GM21528 (cell line): ENCODE results near the gene GOLGA6L7.
"Not testable (repeated sequence)": the region's sequence is repeated elsewhere in the genome, so short reads cannot be mapped to it uniquely, and the experiment has no call there.

Experiments
- ATAC-seq: cut with Tn5 transposase; IDR thresholded peaks from one replicate; pipeline ENCODE4 v1.9.1; 2021; ENCODE audit warnings: mild to moderate bottlenecking, moderate library complexity; ENCODE audit not compliant: unreplicated experiment, low FRiP score

The GOLGA6L7 gene

DNA sequence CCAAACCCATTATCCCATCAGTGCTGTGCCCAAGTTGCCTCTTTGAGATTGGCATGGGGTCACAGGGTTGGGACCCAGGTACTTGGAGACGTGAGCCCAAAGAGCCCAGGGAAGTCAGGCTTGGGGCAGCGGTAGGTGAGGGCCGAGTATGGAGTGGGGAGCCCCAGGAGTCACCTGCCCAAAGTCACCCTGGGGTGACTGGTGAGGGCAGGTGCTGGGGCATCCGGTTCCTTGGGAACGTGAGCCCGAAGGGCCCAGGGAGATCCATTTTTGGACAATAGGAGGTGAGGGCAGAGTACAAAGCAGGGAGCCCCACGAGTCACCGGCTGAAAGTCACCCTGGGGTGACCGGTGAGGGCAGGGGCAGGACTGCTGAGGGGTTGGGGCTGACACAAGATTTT, 485 bp downstream of the GOLGA6L7 start:
- not testable (repeated sequence) for ATAC-seq

DNA sequence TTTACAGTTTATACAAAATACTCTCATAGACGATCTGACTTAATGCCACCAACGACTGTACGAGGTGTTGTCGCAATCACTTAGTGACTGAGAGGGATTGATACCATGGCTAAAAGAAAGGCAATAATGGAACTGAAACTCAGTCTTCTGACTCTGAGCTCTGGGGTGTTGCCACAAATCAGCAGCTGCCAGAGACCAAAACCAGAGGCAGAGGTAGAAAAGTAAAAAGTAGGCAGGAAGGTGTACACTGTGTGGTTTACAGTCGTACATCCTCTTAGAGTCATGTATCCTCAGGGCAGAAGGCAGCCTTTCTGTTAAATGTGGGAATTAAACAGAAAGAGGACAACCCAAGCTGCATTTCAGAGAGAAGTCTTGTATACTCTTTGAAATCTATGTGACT, 1.2 kb downstream of the GOLGA6L7 start:
- peak; percentile 93 for ATAC-seq

DNA sequence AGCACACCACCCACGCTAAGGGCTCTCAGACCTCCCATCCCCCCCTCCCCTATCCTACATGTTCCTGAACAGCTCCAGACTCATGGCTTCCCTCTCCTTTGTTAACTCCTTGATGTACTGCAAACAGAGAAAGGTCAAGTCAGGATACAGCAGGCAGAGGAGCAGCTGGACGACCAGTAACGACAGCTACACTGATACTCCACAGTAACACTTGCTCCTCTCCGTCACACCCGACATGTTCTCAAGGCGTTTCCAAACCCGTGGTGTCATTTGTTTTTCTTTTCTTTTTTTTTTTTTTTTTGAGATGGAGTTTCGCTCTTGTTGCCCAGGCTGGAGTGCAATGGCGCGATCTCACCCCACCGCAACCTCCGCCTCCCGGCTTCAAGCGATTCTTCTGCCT, 4.3 kb downstream of the GOLGA6L7 start:
- not testable (repeated sequence) for ATAC-seq

DNA sequence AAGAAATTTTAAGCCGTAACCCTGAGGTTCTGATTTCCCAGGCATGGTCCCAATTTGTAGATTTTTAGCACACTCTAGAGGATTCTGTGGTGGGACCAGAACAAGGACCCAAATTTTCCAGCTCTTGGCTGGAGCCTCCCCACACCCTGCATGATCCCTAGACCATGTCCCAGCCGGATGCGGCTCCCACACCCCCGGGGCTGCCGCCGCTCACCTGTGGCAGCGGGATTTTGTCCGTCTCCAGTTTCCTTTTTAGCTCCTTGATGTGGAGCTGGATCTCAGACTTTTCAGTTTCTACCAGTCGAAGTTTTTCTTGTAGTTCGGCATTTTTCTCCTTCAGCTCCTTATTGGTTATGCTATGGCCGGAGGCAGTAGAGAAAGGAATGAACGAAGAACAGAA, 4.9 kb downstream of the GOLGA6L7 start:
- ATAC-seq, result not testable (repeated sequence)

DNA sequence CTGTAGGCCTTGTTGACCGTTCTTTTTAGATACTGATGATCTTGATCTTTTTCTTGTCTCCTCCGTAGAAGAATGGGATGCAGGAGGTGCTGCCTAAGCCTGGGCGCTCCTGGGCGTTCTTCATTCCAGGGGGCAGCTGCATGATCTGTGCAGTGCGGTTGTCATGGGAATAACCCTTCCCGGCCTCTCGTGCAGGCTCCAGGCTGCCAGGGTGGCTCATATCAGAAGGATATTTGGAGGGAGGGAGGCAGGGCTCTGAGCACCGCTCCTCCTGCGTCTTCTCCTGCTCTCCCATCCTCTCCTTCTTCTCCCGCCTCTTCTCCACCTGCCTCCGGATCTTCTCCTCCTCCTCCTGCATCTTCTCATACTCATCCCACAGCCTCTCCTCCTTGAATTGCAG, 6.2 kb downstream of the GOLGA6L7 start:
- not testable (repeated sequence) for ATAC-seq

DNA sequence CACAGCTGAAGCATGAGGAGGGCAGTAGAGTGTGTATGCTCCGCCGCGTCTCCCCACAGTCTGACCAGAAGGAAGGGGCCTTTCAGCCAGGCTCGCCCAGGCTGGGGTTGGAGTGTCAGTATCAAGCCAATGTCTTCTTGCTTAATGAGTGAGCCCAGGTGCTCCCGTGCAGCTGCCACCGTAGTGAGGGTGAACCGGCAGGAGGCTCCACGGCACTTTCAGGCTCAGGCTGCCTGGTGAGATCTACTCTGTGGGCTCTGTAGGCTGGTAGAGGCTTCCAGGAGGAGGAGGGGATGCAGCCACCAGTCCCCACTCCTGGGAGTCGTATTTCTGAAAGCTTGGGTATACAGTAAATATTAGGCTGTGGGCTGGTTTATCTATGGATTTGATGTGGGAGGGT, 8.2 kb downstream of the GOLGA6L7 start:
- not testable (repeated sequence) for ATAC-seq

DNA sequence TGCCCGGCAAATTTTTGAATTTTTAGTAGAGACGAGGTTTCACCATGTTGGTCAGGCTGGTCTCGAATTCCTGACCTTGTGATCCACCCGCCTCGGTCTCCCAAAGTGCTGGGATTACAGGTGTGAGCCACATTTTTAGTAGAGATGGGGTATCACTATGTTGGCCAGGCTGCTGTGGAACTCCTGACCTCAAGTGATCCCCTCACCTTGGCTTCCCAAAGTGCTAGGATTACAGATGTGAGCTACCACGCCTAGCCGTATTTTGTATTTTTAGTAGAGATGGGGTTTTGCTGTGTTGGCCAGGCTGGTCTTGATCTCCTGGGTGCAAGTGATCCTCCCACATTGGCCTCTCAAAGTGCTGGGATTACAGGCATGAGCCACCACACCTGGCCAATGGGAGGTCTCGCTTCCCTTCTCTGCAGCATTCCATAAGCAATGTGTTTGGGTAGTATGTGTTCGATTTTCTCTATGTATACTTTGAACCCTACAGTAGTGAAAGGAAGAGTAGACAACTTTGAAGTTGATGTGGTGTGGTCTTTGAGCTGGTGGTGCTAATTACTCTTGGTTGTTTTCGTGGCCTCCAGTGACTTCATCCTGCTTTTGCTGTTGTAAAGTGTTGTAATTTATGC, 13.4 kb downstream of the GOLGA6L7 start:
- not testable (repeated sequence) for ATAC-seq

DNA sequence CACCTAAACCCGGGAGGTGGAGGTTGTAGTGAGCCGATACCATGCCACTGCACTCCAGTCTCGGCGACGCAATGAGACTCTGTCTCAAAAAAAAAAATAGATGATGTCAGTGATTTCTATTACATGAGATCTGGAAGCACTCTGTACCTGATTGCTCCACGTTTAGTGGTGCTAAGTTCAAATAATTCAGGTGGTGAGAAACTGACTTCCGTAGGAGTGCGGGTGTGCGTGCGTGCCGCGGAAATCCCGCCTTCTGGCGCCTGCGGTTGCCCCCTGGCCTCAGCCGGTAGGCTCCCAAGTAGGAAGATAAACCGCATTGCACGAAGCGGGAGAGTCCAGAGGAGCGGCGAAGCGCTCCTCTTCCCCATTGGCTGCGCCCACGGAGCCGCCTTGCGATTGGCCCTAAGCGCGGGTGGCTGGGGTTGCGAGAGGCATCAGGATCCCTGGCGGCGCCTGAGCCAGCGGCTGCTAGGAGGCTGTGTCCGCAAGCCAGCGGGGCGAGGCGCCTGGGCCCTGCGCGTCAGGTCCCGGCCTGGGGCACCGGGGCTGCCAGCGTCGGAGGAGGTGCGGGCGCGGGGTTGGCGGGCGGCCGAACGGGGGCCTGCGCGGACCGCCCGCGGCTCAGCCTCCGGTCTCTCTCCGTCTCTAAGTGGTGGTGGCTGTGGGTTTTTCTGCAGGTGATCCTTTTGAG, 16.4 kb downstream of the GOLGA6L7 start:
- not testable (repeated sequence) for ATAC-seq

DNA sequence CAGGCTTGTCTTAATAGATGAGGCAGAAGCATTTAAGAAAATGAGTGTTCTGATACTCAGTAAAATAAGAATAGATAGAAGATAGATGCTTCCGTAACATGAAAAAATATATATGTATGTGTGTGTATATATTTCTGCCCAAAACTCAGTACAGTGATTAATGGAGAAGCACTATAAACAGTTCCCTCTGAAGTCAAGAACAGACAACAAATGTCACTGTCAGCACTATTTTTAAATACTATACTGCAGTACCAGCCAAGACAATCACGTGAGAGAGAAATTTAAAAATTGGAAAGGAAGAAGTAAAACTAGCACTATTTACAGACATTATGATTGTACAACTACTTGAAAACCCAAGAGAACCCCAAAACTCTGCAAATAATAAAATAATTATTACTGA, 27.0 kb downstream of the GOLGA6L7 start:
- ATAC-seq, result not testable (repeated sequence)

DNA sequence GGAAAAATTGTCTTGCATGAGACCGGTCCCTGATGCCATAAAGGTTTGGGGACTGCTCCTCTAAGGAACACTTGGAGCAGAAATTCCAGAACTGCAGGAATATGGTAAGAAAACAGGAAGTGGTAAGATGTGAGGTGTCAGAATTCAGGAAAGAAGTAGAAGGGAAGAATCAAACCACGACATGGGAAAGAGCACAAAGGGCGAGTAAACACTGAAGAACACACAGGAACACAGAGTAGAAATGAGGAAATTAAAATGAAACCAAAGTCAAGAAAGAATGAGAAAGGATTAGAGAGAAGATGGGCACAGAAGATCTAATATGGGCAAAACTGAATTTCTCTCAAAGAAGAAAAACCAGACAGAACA, 28.5 kb downstream of the GOLGA6L7 start:
- not testable (repeated sequence) for ATAC-seq

DNA sequence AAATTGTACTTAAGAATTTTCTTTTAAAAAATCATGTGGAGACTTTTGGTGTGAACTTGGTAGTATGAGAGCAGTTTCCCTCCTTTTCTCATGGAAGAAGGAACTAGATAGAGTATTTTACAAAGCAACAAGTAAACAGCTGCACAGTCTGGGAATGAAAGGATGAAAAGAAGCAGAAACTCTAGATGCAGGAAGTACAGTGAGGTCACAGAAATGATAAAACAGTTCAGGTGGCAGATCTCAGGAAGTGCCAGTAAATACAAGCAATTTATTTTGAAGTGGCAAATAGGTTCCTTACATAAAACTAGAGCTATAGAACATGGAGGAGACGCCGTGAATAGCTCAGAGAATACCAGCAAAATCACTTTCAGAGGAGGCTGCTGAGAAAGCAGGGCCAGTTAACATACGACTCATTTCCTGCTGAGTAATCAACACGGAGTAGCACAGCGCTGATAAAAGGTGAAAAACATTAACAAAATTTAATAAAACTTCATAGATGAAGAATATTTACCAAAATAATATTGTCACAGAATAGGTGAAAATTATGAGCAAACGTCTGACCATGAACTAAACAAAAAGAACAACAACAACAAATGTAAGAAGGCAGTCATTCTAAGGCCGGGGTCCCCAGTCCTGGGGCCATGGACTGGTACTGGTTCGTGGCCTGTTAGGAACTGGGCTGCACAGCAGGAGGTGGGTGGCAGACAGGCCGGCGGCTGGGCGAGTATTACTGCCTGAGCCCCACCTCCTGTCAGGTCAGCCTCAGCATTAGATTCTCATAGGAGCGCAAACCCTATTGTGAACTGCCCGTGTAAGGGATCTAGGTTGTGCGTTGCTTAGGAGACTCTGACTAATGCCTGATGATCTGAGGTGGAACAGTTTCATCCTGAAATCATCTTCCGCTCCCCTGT, 29.2 kb downstream of the GOLGA6L7 start:
- ATAC-seq, result not testable (repeated sequence)

DNA sequence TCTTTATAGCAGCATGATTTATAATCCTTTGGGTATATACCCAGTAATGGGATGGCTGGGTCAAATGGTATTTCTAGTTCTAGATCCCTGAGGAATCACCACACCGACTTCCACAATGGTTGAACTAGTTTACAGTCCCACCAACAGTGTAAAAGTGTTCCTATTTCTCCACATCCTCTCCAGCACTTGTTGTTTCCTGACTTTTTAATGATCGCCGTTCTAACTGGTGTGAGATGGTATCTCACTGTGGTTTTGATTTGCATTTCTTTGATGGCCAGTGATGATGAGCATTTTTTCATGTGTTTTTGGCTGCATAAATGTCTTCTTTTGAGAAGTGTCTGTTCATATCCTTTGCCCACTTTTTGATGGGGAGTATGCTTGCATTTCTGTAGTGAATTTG, 30.3 kb downstream of the GOLGA6L7 start:
- not testable (repeated sequence) for ATAC-seq

DNA sequence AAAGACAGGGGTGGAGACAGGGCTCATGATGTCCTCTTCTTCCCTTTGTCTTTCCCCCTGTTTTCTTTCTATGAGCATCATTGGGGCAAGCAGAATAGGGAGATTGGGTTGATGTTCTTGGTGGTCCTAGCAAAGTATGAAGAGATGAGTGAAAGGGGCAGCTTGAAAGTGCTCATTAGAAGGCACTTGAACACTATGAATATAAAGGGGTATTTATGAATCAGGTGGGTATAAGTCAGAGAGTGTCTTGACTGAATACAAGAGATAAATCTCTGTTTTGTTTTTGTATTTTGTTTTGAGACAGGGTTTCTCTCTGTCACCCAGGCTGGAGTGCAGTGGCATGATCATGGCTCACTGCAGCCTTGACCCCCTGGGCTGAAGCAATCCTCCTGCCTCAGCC, 34.4 kb downstream of the GOLGA6L7 start:
- not testable (repeated sequence) for ATAC-seq

DNA sequence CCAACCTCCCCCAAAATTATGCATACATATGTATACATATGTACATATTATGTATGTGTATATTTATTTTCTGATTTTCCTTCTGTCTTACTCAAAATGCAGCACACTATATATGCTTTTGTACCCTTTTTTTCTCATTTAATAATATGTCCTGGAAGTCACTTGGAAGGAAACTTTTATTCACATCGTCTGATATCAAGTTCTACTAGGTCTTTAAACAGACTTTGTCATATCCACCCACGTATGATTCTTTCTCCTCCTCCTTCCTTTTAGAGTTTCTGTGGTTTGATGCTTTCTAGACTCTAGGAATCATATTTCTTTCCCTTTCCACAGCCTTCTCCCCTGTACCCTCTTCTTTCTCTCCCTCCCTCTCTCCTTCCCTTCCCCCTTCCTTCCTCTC, 35.1 kb downstream of the GOLGA6L7 start:
- ATAC-seq, result not testable (repeated sequence)

DNA sequence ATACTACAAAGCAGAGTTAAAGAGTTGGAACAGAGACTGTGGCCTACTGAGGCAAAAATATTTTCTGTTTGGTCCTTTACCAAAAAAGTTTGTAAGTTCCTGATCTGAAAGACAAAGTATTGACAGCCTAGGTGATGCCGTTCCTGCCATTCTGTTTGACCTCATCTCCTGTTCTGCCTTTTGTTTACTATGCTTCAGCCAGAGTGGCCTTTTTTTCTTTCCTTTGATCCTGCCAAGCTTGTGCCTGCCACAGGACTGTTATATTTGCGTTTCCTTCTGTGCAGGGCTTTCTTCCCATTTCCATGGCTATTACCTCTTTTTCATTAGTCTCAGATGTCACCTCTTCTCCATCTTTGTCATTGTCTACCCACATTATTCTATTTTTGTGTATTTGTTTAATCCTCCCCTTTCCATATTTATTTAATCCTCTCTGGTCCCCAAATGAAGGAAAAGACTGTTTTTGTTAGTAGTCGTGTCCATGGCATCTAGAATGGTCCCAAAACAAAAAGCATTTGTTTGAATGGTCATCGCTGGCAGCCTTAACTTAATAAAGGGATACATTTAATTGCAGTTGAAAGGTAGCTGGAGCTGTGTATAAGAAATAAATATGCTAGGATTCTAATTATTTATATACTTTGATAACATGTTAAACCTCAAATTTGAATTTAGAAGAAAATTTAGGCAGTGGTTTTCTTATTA, 36.4 kb downstream of the GOLGA6L7 start:
- ATAC-seq, result not testable (repeated sequence)

DNA sequence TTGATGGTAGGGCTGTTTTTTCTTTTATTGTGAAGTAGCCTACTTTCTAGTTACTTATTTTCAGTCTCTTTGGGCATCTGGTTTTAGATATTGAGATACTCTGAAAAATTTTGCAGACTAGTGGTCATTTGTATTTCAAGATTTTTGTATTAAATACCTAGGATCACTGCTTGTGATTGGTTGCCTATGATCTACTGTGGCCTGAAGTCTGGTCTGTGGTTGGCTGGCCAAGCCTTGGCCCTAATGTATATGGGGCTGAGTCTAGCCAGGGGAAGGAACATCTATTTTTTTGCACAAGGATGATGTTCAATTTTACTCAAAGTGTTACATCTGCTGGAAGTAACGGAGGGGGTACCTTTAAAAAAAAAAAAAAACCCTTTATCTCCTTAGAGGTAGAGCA, 38.0 kb downstream of the GOLGA6L7 start:
- not testable (repeated sequence) for ATAC-seq

DNA sequence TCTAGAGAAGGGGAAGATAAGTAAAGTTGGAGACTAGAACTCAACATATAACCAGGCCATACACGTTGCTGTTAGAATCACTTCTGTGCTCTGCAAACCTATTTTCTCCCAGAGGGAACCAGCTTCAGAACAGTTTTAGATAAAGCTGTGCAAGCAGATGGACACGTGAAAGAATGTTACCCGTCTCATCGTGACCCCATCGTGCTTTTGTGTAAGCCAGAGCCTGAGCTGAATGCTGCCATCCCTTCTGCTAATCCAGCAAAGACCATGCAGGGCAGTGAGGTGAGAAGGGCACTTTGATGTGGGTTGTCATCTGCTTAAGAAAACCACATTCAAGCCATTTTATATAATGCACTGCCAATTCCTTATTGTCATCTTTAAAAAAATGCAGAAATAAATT, 40.3 kb downstream of the GOLGA6L7 start:
- not testable (repeated sequence) for ATAC-seq

DNA sequence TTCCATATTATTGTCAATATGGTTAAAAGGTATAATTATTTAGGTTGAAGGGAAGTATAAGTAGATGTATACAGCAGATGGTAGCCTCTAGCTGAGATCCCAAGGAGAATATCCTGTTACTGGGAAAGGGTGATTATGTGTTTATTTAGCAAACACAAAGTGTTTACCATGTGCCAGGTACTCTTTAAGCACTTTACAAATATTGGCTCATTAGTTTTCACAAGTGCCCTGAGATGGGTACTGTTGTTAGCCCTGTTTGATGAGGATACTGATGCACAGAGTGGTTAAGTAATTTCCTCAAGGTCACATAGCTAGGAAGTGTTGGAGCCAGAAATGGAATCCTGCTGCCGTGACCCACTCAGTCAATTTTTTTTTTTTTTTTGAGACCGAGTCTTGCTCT, 48.1 kb downstream of the GOLGA6L7 start:
- ATAC-seq, result not testable (repeated sequence)

DNA sequence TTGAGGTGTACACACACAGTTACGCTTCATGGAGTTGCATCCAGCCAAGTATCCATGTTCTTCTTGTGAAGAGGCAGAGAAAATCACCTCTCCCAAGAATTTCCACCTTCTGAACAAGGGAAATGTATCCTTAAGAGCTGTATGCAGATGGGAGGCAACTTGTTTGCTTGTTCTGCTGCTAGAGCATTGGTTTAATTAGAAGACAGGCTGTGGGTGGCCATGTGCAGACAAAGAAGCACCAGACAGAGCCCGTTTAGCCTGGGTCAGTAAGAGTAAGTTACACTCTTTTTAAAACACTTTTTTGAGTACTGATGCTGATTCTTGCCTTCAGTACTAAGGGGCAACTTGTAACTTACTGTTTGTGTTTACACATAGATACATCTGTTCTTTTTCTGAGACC, 50.2 kb downstream of the GOLGA6L7 start:
- not testable (repeated sequence) for ATAC-seq

DNA sequence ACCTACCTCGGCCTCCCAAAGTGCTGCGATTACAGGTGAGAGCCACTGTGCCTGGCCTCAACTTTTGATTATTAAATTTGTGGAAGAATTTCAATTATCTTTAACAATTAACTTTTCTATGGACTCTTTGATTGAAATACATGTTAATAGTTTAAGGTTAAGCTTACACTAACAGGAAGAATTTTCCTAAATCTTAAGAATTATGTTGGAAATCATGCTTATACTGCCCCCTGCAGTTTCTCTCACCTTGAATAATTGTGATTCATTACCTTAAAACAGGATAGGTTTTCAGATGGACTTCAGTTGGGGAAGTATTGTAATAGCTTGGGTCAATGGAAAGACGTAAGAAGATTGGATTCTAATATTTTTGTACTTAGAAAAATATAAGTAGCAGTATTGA, 54.2 kb downstream of the GOLGA6L7 start:
- not testable (repeated sequence) for ATAC-seq
